NCI-H1436 (cell line): Measurements from ENCODE around the gene FAM219B.
"Not testable (repeated sequence)": the region's sequence is repeated elsewhere in the genome, so short reads cannot be mapped to it uniquely, and the experiment has no call there.

Experiments
- DNase-seq: peaks from one replicate; lab custom pipeline; 2025; lab: John Stamatoyannopoulos, UW

Gene FAM219B

GRCh38 chr15:74906450-74907162 lies at the start of gene FAM219B:
Gene FAM219B, minus strand, starts transcription at chr15:74906851. Its CDS starts 51 bp downstream, at chr15:74906800.
- peak; percentile 60 for DNase-seq

DNA sequence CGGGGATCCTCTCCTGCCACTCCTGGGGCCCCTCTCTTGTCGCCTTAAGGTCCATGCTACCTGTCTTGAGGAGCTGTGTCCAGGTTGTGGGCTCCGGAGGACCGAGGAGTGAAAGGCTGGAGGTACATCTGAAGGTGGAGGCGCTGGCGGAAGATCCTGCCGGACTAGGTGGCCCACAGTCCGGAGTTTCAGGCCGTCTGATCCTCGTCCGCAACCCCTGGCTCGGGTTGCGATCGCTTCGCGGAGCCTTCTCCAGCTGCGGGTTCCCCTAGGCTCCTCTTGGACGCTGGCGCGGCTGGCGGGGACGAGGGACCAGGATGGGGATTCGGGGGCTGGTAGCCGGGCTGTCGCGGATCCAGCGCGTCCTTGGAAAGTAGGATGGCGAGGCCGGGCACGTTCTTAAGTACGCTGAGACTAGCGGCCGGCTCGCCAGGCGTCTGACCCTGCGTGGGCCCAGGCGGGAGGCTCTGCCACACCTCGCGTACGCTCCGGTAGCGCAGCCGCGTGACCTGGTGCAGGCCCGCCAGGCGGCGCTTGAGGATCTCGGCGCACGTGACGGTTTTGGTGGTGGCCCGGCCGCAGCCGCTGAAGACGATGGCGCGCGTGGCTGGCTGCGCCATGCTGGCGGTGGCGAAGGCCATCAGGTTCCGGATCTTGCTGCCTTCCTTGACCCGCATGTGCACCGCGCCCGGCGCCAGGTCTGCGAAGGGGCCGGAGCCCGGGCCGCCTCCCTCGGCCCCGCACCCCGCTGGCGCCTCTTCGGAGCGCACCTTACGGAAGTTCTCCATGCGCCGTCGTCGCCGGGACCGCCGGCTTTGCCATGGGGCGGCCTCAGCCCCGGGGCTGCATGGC lies 49.4 kb upstream of the FAM219B start:
- no peak for DNase-seq

DNA sequence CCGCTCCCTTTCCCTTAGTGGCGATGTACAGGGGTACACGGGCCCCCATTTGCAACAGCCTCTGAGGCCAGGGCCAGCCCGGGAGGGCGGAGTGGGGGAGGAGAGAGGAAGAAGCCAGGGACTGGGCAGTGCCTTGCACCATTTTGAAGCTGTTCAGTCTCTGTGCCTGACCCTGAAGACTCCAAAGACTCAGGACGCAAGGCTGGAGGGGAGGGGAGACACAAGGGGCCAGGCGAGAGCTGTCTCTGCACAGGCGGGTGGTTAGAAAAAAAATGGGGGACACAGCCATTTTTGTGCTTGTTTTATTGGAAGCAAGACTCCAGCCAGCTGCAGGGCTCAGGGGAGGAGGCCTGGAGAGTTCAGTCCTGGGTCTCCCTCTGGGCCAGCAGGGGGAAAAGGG lies 48.4 kb upstream of the FAM219B start:
- no peak for DNase-seq

DNA sequence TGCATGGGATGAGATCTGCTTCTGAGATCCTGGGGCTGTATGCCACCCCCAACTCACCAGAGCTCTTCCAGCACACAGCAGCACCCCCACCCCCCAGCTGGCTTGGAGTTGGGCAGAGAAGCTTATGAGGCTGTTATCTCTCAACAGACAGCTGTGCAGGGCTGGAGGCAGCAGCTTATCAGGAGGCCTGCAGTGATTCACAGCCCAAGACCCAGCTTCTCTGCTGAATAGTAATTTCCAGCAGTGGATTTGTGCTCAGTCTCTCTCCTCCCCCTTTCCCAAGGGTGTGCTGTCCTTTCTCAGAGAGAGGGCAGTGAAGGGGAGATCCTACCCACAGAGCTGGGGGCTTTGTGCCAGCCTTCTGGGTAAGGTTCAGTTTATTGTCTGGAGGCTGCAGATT lies 47.9 kb upstream of the FAM219B start:
- DNase-seq = no peak

GRCh38 chr15:74951006-74951405 lies 44.4 kb upstream of the FAM219B start:
- no peak for DNase-seq

DNA sequence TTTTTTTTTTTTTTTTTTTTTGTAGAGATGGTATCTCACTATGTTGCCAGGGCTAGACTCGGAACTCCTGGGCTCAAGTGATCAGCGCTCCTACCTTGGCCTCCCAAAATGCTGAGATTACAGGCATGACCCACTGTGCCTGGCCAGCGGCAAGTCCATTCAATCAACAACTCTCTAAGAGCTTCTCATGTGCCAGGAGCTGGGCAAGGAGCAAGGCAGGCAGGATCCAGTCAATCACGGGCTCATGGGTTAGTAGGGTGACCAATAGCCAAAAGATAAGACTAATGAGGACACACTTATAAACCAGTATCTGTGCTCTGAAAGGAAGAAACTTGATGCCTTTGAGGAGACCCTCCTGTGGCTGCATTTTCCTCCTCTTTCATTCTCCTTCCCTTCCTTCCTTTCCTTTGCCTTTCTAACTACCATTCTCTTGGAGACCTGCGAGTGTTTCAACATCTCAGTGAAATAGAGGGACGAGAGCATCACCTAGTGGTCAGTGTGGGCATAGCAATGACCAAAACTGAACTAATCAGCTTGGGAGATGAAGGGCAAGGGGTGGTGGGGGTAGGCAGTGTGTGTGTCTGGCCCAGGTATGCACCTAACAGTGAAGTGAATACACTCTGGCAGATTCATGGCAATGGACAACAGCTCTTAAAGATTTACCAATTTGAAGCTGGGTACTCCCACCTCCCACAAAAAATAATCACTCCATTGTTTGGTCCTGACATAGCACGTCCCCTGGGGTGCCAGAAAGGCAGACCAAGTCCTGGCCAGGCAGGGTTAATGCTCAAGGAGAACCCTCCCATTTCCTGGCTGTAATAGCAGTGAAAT lies 43.6 kb upstream of the FAM219B start:
- peak; percentile 60 for DNase-seq

GRCh38 chr15:74937590-74938371 lies 31.1 kb upstream of the FAM219B start, which contains the start of gene COX5A:
Gene COX5A, minus strand, starts transcription at chr15:74938073. Its CDS starts 59 bp downstream, at chr15:74938014.
- DNase-seq = peak; percentile 95

- DNase-seq = no peak
Measured at GRCh38 chr15:74937272-74937589, 30.6 kb upstream of the FAM219B start.

- not testable (repeated sequence) for DNase-seq
Measured at GRCh38 chr15:74935193-74935592, 28.5 kb upstream of the FAM219B start.

DNA sequence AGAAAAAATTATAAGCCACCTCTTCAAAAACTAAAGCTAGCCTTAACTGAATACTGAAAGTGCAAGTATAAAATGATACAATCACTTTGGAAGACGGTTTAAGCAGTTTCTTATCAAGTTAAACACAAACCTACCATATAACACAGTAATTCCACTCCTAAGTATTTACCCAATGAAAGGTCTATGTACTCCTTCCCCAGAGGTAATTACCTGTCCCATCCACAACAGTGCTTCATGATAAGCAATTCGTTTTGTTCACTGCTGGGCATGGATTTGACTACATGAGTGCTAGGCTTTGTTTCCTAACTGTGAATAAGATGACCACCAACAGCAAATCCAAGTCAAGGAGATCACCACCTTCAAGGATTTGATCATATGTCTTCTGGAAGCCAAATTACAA lies 26.9 kb upstream of the FAM219B start:
- no peak for DNase-seq

GRCh38 chr15:74928771-74929198 lies 22.1 kb upstream of the FAM219B start:
- DNase-seq = no peak

DNA sequence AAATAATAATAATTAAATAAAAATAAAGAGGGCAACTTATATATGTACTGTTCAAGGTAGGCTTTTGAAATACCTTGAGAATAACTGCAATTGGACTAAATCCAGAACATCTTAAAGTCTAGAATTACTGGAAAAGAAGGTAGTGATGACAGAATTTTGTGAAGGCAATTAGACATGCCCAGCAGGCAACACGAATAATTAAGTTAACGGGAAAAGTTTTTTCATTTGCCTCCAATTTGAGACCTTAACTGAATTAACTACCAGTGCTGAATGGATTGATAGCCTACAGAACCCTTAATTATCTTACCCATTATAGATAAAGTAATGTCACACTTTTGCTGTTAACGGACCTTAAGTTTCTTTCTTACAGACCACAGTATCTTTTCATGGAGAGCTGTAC lies 17.9 kb upstream of the FAM219B start:
- DNase-seq = no peak

DNA sequence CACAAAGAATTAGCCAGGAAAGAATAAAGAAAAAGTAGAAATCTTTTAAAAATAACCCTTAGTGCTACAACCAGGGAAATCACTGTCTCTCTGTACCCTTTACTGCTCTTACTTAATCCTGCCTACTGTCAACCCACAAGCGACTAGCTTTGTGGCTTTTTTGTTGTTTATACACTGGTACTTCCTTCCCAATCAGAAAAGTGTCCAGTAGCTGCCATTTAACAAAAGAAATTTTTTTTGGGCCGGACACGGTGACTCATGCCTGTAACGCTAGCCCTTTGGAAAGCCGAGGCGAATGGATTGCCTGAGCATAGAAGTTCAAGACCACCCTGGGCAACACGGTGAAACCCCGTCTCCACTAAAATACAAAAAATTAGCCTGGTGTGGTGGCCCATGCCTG lies 13.8 kb upstream of the FAM219B start:
- no peak for DNase-seq

- no peak for DNase-seq
Measured at GRCh38 chr15:74917676-74918075, 11.0 kb upstream of the FAM219B start.

DNA sequence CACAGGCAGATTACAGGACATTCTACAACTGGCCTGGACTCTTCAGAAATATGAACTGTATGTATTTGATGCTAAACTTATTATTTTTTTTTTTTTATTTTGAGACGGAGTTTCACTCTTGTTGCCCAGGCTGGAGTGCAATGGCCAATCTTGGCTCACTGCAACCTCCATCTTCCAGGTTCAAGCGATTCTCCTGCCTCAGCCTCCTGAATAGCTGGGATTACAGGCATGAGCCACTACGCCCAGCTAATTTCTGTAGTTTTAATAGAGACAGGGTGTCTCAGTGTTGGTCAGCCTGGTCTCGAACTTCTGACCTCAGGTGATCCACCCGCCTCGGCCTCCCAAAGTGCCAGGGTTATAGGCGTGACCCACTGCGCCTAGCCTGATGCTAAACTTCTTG lies 7.1 kb upstream of the FAM219B start:
- DNase-seq = not testable (repeated sequence)

GRCh38 chr15:74913041-74913440 lies 6.4 kb upstream of the FAM219B start:
- DNase-seq = no peak

- no peak for DNase-seq
Measured at GRCh38 chr15:74908635-74909034, 2.0 kb upstream of the FAM219B start.

DNA sequence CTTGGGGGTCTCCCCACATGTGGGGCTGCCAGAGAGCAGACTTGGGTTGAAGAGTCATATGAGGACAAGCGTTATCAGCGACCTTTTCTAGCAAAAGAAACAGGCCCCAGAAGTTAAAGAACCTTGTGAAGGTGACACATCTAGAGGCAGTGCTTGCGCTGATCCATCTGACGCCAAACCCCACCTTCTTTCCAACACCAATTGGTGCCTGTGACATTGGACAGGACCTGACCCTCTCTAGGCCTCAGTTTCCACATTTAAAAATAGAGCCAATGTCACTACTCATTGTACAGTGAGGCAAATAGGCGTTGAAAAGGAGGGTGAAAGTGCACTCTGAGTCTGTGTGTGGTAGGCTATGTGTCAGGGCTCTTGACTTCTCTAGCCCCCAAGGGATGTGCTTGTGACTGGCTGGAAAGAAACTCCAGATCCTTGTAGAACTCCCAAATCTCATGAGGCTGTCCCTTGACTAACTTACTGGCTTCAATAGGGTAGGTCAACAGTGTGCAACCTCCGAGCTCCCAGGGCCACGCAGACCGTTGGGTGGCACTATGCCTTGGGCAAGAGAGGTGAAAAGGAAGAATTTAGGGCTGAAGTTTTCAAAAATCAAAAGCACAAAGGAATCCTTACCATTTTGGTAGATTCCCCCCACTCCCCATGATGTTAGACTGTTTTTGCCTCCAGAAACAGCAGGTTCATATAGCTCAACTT lies 666 bp upstream of the FAM219B start:
- DNase-seq = no peak

- DNase-seq = no peak
Measured at GRCh38 chr15:74906067-74906449, 593 bp downstream of the FAM219B start.

- no peak for DNase-seq
Measured at GRCh38 chr15:74904190-74904805, 2.4 kb downstream of the FAM219B start.

DNA sequence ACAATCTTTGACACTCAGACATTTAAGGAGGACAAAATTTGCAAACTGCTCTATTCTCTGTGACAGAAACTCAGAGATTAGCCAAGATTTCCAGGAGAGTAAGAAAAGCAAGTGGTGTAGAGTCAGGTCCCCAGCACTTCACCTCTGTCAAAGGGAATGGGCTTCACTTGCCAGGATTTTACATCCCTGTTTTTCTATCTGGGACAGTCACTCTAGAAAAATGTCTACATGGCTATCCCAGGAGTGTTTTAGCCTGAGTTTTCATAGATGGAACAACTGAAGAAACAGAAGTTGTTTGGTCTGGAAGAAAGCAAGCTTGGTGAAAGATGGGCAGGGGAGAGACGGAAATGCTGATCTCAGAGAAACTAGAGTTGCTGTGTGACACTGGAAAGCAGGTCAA lies 3.0 kb downstream of the FAM219B start:
- no peak for DNase-seq
